Hematopoietic multipotent progenitor cell treated with erythropoietin and hydrocortisone succinate and interleukin-3 and kit ligand, for 15 days (in vitro differentiated cells): ENCODE data around the gene SLC39A10.
"Not testable (repeated sequence)": the region's sequence is repeated elsewhere in the genome, so short reads cannot be mapped to it uniquely, and the experiment has no call there.

Source experiments
- DNase-seq: peaks from one replicate; pipeline ENCODE4 v3.0.0-alpha.2; 2015; ENCODE audit warnings: low spot score

SLC39A10 gene

GRCh38 chr2:195671563-195671962, 14.5 kb downstream of the SLC39A10 start:
- no peak for DNase-seq

- DNase-seq, result no peak
Observed at GRCh38 chr2:195672674-195673073, 15.6 kb downstream of the SLC39A10 start.

- DNase-seq, result no peak
Observed at GRCh38 chr2:195674491-195675221, 17.6 kb downstream of the SLC39A10 start.

GRCh38 chr2:195675783-195676427, 18.9 kb downstream of the SLC39A10 start:
- DNase-seq, result no peak

GRCh38 chr2:195677290-195677689, 20.3 kb downstream of the SLC39A10 start:
- DNase-seq, result no peak

- no peak for DNase-seq
Observed at GRCh38 chr2:195677884-195678283, 20.9 kb downstream of the SLC39A10 start.

GRCh38 chr2:195682077-195682476, 25.1 kb downstream of the SLC39A10 start:
- DNase-seq, result no peak

GRCh38 chr2:195683174-195683573, 26.1 kb downstream of the SLC39A10 start:
- DNase-seq, result no peak

GRCh38 chr2:195686564-195686963, 29.5 kb downstream of the SLC39A10 start:
- no peak for DNase-seq

GRCh38 chr2:195687320-195688086, 30.5 kb downstream of the SLC39A10 start:
- DNase-seq, result no peak

- not testable (repeated sequence) for DNase-seq
Observed at GRCh38 chr2:195692531-195692930, 35.5 kb downstream of the SLC39A10 start.

- no peak for DNase-seq
Observed at GRCh38 chr2:195694553-195694952, 37.5 kb downstream of the SLC39A10 start.

GRCh38 chr2:195695002-195695631, 38.1 kb downstream of the SLC39A10 start:
- DNase-seq, result no peak

GRCh38 chr2:195696012-195696411, 39.0 kb downstream of the SLC39A10 start:
- DNase-seq, result no peak

- DNase-seq, result no peak
Observed at GRCh38 chr2:195697681-195698220, 40.7 kb downstream of the SLC39A10 start.

- DNase-seq, result no peak
Observed at GRCh38 chr2:195700480-195700879, 43.5 kb downstream of the SLC39A10 start.

GRCh38 chr2:195706161-195706900, 49.3 kb downstream of the SLC39A10 start:
- no peak for DNase-seq

- DNase-seq, result no peak
Observed at GRCh38 chr2:195709901-195710806, 53.1 kb downstream of the SLC39A10 start.

- no peak for DNase-seq
Observed at GRCh38 chr2:195711478-195711877, 54.5 kb downstream of the SLC39A10 start.

- DNase-seq, result no peak
Observed at GRCh38 chr2:195716466-195716865, 59.4 kb downstream of the SLC39A10 start.
